ENCODE measurements around the gene GKAP1.
"Not testable (repeated sequence)": the region's sequence is repeated elsewhere in the genome, so short reads cannot be mapped to it uniquely, and the experiment has no call there.

GKAP1 gene

GRCh38 chr9:83817356-83818278, at the start of gene GKAP1:
Gene GKAP1 (minus strand): TSS chr9:83817769. CDS start chr9:83806517, 11,252 bp downstream.
- peak; percentile 79 for DNase-seq

- DNase-seq: not testable (repeated sequence)
Measured at GRCh38 chr9:83849895-83850294, 32.3 kb upstream of the GKAP1 start.

- DNase-seq: not testable (repeated sequence)
Measured at GRCh38 chr9:83837070-83837643, 19.6 kb upstream of the GKAP1 start.

- not testable (repeated sequence) for DNase-seq
Measured at GRCh38 chr9:83830426-83831071, 13.0 kb upstream of the GKAP1 start.

GRCh38 chr9:83824986-83825623, 7.5 kb upstream of the GKAP1 start:
- not testable (repeated sequence) for DNase-seq

- DNase-seq: not testable (repeated sequence)
Measured at GRCh38 chr9:83817011-83817355, 586 bp downstream of the GKAP1 start.

- not testable (repeated sequence) for DNase-seq
Measured at GRCh38 chr9:83815120-83815519, 2.4 kb downstream of the GKAP1 start.

- not testable (repeated sequence) for DNase-seq
Measured at GRCh38 chr9:83809213-83809612, 8.4 kb downstream of the GKAP1 start.

GRCh38 chr9:83804454-83804853, 13.1 kb downstream of the GKAP1 start:
- DNase-seq: not testable (repeated sequence)

- not testable (repeated sequence) for DNase-seq
Measured at GRCh38 chr9:83803941-83804340, 13.6 kb downstream of the GKAP1 start.

GRCh38 chr9:83800236-83801033, 17.1 kb downstream of the GKAP1 start:
- DNase-seq: no peak

- no peak for DNase-seq
Measured at GRCh38 chr9:83794051-83794450, 23.5 kb downstream of the GKAP1 start.

GRCh38 chr9:83792746-83793145, 24.8 kb downstream of the GKAP1 start:
- no peak for DNase-seq

GRCh38 chr9:83778164-83778563, 39.4 kb downstream of the GKAP1 start:
- no peak for DNase-seq

GRCh38 chr9:83775932-83776331, 41.6 kb downstream of the GKAP1 start:
- DNase-seq: no peak

- DNase-seq: no peak
Measured at GRCh38 chr9:83772860-83773259, 44.7 kb downstream of the GKAP1 start.

GRCh38 chr9:83765376-83765775, 52.2 kb downstream of the GKAP1 start:
- DNase-seq: no peak

- no peak for DNase-seq
Measured at GRCh38 chr9:83754383-83754977, 63.1 kb downstream of the GKAP1 start.

GRCh38 chr9:83749706-83750105, 67.9 kb downstream of the GKAP1 start:
- no peak for DNase-seq

- DNase-seq: no peak
Measured at GRCh38 chr9:83744206-83744605, 73.4 kb downstream of the GKAP1 start.

- no peak for DNase-seq
Measured at GRCh38 chr9:83733739-83734138, 83.8 kb downstream of the GKAP1 start.

Measured in NCI-H510A treated with DMSO at 0.1 percent for 48 hours (cell line).